ENCODE measurements around the gene LNPEP. TPM values are rescaled to one million over a fixed set of nuclear protein-coding genes. Genes with fewer than 3 reads are reported as not detected.

LNPEP gene
- total RNA-seq, 1 donor from 2014 or later = 30.3 TPM

DNA sequence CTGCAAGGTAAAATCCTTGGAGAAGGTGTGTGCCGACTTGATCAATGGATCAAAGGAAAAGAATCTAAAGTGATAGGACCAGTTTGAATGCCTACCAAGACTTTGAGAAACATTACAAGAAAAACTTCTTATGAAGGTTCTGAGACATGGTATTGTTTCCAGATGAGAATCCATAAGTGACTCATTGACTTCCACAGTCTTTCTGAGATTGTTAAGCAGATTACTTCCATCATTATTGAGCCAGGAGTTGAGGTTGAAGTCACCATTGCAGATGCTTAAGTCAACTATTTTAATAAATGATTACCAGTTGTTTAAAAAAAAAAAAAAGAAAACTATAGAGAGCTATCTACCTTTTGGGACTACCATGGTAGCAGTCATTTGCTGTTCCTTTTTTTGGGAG, 7.0 kb downstream of the LNPEP start:
- DNase-seq (ENCODE audit: low read depth) = no peak

DNA sequence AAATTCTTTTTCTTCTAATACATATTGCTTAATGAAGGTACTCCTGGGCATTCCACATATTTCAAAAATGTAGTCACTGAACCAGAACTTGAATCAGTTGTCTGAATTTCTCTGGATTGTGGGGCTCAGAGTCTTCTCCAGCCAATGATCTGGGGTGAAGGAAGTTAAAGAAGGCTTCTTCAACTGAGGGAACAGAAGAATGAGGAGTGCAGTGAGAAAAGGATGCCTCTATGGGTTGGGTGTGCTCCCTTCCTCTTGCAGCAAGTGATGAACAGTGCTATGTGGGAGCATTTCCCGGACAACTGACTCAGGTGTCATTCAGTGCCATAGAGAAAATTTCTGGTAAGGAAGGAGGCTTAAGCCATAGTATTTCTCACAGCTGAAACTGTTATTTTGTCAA, 7.9 kb downstream of the LNPEP start:
- H3K4me3 ChIP-seq (ENCODE audit: low read depth, low read length) = no peak overlapping the region
- H3K36me3 ChIP-seq (ENCODE audit: control insufficient read depth, insufficient read depth, low read length) = no peaks in the 10 kb centered on the region
- peak; percentile 43 for FAIRE-seq
- TF ChIP-seq, protein P1, sequence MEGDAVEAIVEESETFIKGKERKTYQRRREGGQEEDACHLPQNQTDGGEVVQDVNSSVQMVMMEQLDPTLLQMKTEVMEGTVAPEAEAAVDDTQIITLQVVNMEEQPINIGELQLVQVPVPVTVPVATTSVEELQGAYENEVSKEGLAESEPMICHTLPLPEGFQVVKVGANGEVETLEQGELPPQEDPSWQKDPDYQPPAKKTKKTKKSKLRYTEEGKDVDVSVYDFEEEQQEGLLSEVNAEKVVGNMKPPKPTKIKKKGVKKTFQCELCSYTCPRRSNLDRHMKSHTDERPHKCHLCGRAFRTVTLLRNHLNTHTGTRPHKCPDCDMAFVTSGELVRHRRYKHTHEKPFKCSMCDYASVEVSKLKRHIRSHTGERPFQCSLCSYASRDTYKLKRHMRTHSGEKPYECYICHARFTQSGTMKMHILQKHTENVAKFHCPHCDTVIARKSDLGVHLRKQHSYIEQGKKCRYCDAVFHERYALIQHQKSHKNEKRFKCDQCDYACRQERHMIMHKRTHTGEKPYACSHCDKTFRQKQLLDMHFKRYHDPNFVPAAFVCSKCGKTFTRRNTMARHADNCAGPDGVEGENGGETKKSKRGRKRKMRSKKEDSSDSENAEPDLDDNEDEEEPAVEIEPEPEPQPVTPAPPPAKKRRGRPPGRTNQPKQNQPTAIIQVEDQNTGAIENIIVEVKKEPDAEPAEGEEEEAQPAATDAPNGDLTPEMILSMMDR (IDR thresholded peaks at IDR 0.05; ENCODE audit: insufficient read depth, low read length, severe bottlenecking) = no peak
- no peak for DNase-seq (ENCODE audit: low read depth)
- no peaks in the 10 kb centered on the region for H3K27me3 ChIP-seq (ENCODE audit: control insufficient read depth, insufficient read depth, low read length)

More for the DNA sequence above, 7.0 kb downstream of the LNPEP start:
- no peaks in the 10 kb centered on the region for H3K27me3 ChIP-seq (ENCODE audit: control insufficient read depth, insufficient read depth, low read length)
- no peaks in the 10 kb centered on the region for H3K36me3 ChIP-seq (ENCODE audit: control insufficient read depth, insufficient read depth, low read length)
- H3K4me3 ChIP-seq (ENCODE audit: low read depth, low read length) = no peak overlapping the region
- TF ChIP-seq, protein P1 (IDR thresholded peaks at IDR 0.05; ENCODE audit: insufficient read depth, low read length, severe bottlenecking) = no peak
- no peak for FAIRE-seq

DNA sequence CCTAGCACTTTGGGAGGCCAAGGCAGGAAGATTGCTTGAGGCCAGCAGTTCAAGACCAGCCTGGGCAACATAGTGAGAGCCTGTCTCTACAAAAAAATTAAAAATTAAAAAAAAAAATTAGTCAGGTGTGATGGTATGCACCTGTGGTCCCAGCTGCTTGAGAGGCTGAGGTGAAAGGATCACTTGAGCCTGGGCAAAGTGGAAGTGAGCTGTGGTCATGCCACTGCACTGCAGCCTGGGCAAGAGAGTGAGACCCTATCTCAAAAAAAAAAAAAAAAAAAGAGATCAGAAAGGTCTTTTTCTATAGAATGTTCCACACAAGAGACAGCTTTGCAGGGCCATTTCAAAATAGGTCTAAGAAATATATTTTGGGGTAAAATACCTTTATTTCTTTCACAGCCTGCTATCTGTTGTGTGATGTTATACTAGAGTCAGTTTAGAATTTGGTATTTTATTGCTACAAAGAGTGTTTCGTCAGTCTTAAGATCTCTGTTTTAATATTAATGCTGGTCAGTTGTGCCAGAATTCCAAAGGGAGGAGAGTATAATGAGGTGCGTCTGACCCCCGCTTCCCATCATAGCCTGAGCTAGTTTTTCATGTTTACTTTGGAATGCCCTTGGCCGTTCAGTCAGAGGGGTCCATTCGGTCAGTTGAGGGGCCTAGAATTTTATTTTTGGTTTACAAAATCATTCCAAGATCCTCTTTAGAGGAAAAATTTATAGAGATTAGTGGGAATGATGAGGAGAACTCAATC, 9.4 kb downstream of the LNPEP start:
- no peak for FAIRE-seq
- no peak for DNase-seq (ENCODE audit: low read depth)
- Histone ChIP-seq H3K4me3 (ENCODE audit: low read depth, low read length) (no peak overlapping the region), H3K27me3 (ENCODE audit: control insufficient read depth, insufficient read depth, low read length) (no peaks in the 10 kb centered on the region), H3K36me3 (ENCODE audit: control insufficient read depth, insufficient read depth, low read length) (no peaks in the 10 kb centered on the region)
- TF ChIP-seq, protein P1 (IDR thresholded peaks at IDR 0.05; ENCODE audit: insufficient read depth, low read length, severe bottlenecking) = no peak

DNA sequence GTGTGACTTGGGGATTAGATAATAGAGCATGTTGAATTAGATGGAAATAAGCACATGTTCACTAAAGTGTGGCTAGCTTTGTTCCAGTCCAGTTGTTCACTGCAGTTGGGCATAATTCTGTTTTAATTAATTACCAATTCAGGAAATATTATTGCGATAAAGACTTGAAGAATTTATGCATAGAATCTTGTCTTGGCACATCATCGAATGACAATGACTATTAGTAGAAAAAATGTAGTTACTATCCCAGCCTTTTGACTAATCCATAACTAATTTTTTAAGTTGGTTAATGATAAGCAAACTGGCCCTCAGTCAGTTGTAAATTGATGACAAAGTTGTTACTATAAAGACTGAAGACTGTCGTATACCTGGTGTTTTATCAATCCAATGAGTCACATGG, 10.5 kb downstream of the LNPEP start:
- Histone ChIP-seq H3K36me3 (ENCODE audit: control insufficient read depth, insufficient read depth, low read length) (no peaks in the 10 kb centered on the region), H3K4me3 (ENCODE audit: low read depth, low read length) (no peak overlapping the region), H3K27me3 (ENCODE audit: control insufficient read depth, insufficient read depth, low read length) (no peaks in the 10 kb centered on the region)
- TF ChIP-seq, protein P1 (IDR thresholded peaks at IDR 0.05; ENCODE audit: insufficient read depth, low read length, severe bottlenecking) = no peak
- DNase-seq (ENCODE audit: low read depth) (no peak), FAIRE-seq (no peak)

DNA sequence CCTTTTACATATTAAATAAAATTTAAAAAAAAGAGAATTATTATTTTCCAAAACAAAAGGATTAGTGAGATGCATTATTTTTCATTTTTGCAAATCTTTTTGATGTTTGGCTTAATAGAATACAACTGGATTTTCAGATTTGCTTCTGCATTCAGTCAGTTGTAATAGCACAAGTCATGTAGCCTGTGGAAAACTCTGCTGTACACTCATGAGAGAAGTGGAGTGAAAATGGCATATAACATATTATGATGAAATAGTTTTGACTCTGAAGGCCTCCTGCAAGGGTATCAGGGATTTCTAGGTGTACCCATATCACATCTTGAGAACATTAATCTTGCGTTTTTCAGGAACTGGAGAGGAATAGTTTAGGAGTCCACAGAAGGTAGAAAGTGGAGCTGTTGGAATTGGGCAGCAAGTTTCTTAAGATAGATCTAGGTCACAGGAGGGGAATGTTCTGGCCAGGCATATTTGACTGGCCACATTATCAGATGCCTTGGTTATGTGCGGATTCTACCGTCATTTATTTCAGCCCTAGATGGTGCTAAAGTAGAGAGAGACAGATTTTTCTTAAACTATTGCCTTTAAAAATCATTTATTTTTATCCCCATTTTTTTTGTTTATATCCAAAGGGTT, 16.4 kb downstream of the LNPEP start:
- FAIRE-seq = no peak
- no peak for DNase-seq (ENCODE audit: low read depth)
- H3K4me3 ChIP-seq (ENCODE audit: low read depth, low read length) = no peak overlapping the region
- TF ChIP-seq, protein P1 (IDR thresholded peaks at IDR 0.05; ENCODE audit: insufficient read depth, low read length, severe bottlenecking) = no peak
- H3K27me3 ChIP-seq (ENCODE audit: control insufficient read depth, insufficient read depth, low read length) = no peaks in the 10 kb centered on the region
- no peaks in the 10 kb centered on the region for H3K36me3 ChIP-seq (ENCODE audit: control insufficient read depth, insufficient read depth, low read length)

Data from bronchial epithelial cell (primary cell).